Fibroblast of mammary gland (primary cell): Measurements from ENCODE around the gene CDKAL1.

Experiments
- DNase-seq: peaks from one replicate; pipeline ENCODE4 v3.0.0-alpha.2; 2010; ENCODE audit warnings: low read depth
- H3K4me3 ChIP-seq: 2 replicates; pipeline ENCODE4 v1.5.1; 2011; ENCODE audit warnings: low read depth, mild to moderate bottlenecking, low read length, moderate library complexity; ENCODE audit not compliant: control insufficient read depth
- TF ChIP-seq, protein P1 (sequence below): conservative IDR thresholded peaks from 2 replicates; pipeline ENCODE4 v1.5.1; 2011; ENCODE audit warnings: low read depth, low read length, inconsistent platforms; ENCODE audit not compliant: control insufficient read depth, insufficient read depth

The CDKAL1 gene

GRCh38 chr6:20575704-20576451 lies 41.6 kb downstream of the CDKAL1 start:
- no peak overlapping the region for H3K4me3 ChIP-seq
- no peak for DNase-seq
- TF ChIP-seq, protein P1, sequence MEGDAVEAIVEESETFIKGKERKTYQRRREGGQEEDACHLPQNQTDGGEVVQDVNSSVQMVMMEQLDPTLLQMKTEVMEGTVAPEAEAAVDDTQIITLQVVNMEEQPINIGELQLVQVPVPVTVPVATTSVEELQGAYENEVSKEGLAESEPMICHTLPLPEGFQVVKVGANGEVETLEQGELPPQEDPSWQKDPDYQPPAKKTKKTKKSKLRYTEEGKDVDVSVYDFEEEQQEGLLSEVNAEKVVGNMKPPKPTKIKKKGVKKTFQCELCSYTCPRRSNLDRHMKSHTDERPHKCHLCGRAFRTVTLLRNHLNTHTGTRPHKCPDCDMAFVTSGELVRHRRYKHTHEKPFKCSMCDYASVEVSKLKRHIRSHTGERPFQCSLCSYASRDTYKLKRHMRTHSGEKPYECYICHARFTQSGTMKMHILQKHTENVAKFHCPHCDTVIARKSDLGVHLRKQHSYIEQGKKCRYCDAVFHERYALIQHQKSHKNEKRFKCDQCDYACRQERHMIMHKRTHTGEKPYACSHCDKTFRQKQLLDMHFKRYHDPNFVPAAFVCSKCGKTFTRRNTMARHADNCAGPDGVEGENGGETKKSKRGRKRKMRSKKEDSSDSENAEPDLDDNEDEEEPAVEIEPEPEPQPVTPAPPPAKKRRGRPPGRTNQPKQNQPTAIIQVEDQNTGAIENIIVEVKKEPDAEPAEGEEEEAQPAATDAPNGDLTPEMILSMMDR, result no peak

GRCh38 chr6:20577173-20577688 lies 43.0 kb downstream of the CDKAL1 start:
- DNase-seq, result no peak
- TF ChIP-seq, protein P1, result no peak
- H3K4me3 ChIP-seq, result no peak overlapping the region

GRCh38 chr6:20581070-20581469 lies 46.8 kb downstream of the CDKAL1 start:
- TF ChIP-seq, protein P1, result no peak

DNA sequence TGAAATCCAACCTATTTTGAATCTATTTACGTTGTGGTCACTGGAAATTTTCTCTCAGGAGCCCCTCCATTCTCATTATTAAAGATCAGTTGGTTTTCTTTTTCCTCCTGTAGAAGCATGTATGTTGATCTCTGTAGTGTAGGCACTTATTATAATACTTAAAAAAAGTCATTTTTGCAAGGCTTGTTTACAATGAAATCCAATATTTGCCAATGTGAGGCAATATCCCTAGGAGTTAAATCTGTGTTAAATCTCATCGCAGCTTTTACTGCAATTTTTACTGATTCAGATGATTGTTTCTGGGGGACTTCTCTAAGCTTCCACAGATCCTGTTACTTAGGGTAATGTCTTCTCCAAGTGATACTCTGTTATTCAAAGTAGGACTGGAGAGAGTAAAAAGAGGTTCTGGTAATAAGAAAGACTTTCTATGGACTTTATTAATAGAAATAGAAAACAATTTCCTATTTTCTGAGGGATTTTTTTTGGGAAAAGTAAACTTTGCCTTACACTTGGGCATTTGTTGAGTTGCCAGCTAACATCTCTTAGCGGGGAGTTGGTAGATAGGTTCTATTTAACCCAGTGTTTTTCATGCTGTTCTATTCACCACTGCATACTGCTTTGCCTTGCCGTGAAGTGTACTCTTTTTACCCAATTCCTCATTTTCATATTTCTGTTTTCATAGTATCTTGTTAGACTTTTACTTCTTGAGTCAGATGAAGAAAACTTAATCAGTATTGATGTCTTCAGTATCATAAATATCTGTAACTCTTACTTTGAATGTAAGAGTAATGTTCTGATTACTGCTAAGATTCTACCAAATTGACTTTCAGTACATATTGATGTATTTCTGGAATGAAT lies 48.6 kb downstream of the CDKAL1 start:
- no peak for DNase-seq
- TF ChIP-seq, protein P1, result no peak

More at GRCh38 chr6:20581070-20581469, 46.8 kb downstream of the CDKAL1 start:
- H3K4me3 ChIP-seq, result no peak overlapping the region
- no peak for DNase-seq

GRCh38 chr6:20583444-20583800 lies 49.2 kb downstream of the CDKAL1 start:
- H3K4me3 ChIP-seq, result no peak overlapping the region
- TF ChIP-seq, protein P1, result no peak
- DNase-seq, result no peak

More for the DNA sequence above, 48.6 kb downstream of the CDKAL1 start:
- no peak overlapping the region for H3K4me3 ChIP-seq

DNA sequence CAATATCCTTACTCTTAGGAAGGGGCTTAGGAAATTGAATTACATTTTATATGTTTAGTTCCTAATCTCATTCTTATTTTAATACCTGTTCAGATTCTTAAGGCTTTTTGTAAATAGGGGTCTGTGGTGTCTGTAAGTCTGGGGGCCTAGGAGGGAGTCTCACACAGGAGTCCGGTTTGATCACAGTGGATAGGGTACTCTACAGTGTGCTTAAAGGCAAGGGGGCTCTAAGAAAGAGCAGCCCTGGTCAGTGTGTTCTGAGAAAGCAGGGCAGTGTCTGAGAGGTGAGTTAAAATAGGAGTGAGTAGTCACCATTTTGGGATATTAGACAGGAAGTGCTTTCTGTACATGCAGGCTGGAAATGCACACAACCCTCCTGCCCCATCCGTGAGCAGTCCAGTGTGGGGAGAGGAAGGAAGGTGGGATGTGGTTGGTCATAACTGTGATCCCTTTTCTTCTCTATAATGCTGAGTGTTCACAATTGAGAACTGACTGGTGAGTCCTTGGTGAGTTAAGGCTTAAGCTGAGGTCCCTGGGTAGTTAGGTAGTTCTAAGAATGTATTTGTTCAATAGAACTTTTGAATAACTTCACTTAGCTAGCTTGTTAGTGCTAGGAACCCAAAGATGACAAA lies 50.0 kb downstream of the CDKAL1 start:
- TF ChIP-seq, protein P1, result no peak
- H3K4me3 ChIP-seq, result no peak overlapping the region
- DNase-seq, result no peak
